GM12874 (cell line): ENCODE data around the gene RCCD1.

ENCODE experiments used
- TF ChIP-seq, protein P1 (sequence below): IDR thresholded peaks from 2 replicates; pipeline ENCODE4 v1.5.1; 2011; ENCODE audit warnings: low read depth, mild to moderate bottlenecking, control low read depth, low read length, moderate library complexity; ENCODE audit not compliant: insufficient read depth

Gene RCCD1

DNA sequence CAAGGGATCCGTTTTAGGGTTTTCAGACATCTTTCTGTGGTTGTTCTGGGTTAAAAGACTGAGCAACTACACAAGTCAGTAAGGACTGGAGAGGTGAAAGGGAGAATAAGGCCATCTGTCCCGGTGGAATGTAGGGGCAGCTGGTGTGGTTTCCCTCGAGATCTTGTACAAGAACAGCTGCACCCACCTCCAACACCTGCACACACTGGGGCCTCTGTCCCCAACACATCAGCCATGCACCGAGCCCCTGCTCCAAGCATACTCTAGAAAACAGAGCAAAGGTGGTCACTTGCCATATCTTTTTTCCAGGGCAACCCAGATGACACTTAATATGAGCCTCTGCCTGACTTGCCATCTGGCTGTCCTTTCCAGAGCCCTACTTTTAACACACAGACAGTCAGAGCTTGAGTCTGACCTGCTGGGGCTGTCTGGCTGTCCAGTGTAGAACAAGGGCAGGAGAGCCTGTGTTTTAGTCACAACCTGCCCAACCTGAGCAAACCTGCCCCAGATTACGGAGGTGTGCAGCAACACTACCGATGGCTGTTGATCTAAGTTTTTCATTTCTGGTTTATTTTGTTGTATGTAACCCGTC is 39.4 kb upstream of the RCCD1 start:
- TF ChIP-seq, protein P1, sequence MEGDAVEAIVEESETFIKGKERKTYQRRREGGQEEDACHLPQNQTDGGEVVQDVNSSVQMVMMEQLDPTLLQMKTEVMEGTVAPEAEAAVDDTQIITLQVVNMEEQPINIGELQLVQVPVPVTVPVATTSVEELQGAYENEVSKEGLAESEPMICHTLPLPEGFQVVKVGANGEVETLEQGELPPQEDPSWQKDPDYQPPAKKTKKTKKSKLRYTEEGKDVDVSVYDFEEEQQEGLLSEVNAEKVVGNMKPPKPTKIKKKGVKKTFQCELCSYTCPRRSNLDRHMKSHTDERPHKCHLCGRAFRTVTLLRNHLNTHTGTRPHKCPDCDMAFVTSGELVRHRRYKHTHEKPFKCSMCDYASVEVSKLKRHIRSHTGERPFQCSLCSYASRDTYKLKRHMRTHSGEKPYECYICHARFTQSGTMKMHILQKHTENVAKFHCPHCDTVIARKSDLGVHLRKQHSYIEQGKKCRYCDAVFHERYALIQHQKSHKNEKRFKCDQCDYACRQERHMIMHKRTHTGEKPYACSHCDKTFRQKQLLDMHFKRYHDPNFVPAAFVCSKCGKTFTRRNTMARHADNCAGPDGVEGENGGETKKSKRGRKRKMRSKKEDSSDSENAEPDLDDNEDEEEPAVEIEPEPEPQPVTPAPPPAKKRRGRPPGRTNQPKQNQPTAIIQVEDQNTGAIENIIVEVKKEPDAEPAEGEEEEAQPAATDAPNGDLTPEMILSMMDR = no peak

DNA sequence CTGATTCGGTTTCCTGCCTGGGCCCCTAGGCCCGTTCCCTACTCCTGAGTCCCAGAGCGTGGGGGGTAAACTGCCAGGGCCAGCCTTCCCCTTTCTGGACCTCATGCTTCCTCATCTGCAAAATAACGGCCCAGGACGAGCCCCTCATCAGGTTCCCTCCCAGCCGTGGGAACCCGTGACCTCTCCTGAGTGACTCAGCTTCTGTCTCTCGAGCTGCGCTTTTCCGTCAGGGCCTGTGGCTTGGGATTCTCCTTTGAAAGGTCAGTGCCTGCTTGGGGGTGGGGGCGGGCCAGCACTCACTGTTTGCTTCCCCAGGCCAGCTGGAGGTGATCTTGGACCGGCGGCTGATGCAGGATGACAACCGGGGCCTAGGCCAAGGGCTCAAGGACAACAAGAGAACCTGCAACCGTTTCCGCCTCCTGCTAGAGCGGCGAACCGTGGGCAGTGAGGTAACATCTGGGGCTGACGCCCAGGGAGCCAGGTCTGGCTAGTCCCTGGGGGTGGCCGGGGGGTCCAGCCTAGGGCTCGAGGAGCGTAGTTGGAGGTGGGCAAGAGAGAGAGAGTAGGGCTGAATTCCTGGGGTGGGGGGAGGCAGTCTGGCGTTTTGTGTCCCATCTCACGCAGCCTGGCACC is 38.8 kb upstream of the RCCD1 start:
- TF ChIP-seq, protein P1 = no peak

GRCh38 chr15:90916461-90916860 is 38.2 kb upstream of the RCCD1 start:
- TF ChIP-seq, protein P1 = no peak

GRCh38 chr15:90917569-90917968 is 37.1 kb upstream of the RCCD1 start:
- TF ChIP-seq, protein P1 = no peak

- TF ChIP-seq, protein P1 = no peak
Measured at GRCh38 chr15:90918034-90918788, 36.5 kb upstream of the RCCD1 start.

DNA sequence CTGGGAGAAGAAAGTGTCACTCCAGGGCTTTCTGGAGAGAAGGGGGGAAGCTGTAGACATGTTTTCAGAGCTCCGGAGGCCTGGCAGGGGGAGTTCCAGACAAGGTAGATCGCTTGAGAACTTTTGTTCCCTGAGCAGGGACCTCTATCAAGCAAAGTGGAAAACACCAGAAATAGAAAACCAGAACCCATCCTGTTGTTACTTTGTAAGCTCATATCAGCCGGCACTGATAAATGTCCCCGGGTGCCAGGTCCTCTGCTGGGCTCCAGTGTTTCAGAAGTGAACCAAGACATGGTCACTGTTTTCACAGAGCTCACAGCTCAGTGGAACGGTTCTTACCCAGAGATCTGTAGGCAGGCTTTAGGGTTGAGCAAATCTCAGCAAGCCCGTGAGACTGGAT is 35.8 kb upstream of the RCCD1 start:
- TF ChIP-seq, protein P1 = no peak

DNA sequence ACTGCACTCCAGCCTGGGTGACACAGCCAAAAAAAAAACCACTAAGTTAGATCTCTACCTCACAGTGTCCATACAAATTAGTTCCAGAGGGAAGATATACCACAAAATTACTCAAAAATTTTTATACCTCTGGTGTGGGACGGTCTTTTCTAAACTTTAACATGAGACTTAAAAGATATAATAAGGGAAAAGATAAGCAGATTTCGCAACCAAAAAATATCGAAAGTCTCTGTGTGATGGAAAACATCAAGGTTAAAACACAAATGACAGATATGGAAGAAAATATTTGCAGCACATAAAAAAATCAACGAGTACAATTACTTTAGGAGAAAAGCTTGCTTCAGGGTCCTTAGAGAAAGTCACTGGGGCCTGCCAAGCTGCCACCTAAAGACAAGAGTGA is 32.8 kb upstream of the RCCD1 start:
- TF ChIP-seq, protein P1 = no peak
